ENCODE results near the gene TRIO.

TRIO gene

GRCh38 chr5:14286574-14287421 is 143.7 kb downstream of the TRIO start:
- no peak overlapping the region for H3K4me3 ChIP-seq (replicated peaks in 1 of 2; ENCODE audit: low read depth in 2 of 2, low read length in 2 of 2)
- no peak for DNase-seq (ENCODE audit: low read depth in 2 of 2)
- TF ChIP-seq CTCF (IDR thresholded peaks at IDR 0.05; ENCODE audit: low read depth, low read length): no peak

GRCh38 chr5:14292766-14293658 is 149.9 kb downstream of the TRIO start:
- TF ChIP-seq CTCF (IDR thresholded peaks at IDR 0.05; ENCODE audit: low read depth, low read length): no peak
- no peak overlapping the region for H3K4me3 ChIP-seq (replicated peaks in 1 of 2; ENCODE audit: low read depth in 2 of 2, low read length in 2 of 2)
- DNase-seq (ENCODE audit: low read depth in 2 of 2): no peak

DNA sequence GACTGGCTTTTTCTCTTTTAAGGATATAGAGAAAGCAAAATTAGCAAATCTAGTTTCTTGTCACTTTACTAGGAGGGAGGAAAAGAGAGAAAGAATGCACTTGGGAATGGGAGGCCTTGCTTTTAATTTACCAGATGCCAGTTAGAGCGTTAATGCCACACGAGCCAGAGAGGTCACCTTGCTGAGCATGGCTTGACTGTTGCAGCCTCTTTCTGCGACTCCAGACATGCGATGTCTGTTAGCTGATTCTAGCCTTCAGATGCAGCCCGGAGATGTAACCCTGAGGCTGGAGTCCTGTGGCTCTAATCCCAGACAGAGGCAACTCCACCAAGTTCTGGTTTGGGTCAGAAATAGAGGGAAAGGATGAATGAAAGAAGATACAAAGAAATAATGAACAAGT is 152.5 kb downstream of the TRIO start:
- H3K4me3 ChIP-seq (replicated peaks in 1 of 2; ENCODE audit: low read depth in 2 of 2, low read length in 2 of 2): no peak overlapping the region

GRCh38 chr5:14296533-14297331 is 153.6 kb downstream of the TRIO start:
- no peak for TF ChIP-seq CTCF (IDR thresholded peaks at IDR 0.05; ENCODE audit: low read depth, low read length)
- H3K4me3 ChIP-seq (replicated peaks in 1 of 2; ENCODE audit: low read depth in 2 of 2, low read length in 2 of 2): no peak overlapping the region
- no peak for DNase-seq (ENCODE audit: low read depth in 2 of 2)

More for the DNA sequence above, 152.5 kb downstream of the TRIO start:
- no peak for TF ChIP-seq CTCF (IDR thresholded peaks at IDR 0.05; ENCODE audit: low read depth, low read length)
- DNase-seq (ENCODE audit: low read depth in 2 of 2): no peak

DNA sequence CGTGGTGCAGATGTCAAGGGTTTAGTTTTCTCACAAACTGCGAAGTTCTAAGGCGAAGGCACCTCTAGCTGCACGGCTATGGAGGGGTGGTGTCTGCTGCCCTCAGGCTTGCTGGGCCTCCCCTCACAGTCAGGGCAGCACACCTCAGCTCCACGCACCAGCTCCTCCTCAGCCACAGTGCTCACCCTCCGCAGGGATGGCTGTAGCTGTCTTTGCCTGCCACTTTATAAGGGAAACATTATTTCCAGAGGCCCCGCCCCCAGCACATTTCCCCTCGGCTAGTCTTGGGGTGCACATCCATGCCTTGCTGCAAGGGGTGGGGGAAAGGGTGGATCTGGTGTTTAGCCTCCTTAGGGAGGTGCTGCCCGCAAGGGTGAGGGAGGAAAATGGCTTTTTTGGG is 154.6 kb downstream of the TRIO start:
- no peak for TF ChIP-seq CTCF (IDR thresholded peaks at IDR 0.05; ENCODE audit: low read depth, low read length)
- no peak for DNase-seq (ENCODE audit: low read depth in 2 of 2)
- no peak overlapping the region for H3K4me3 ChIP-seq (replicated peaks in 1 of 2; ENCODE audit: low read depth in 2 of 2, low read length in 2 of 2)

GRCh38 chr5:14298126-14298847 is 155.1 kb downstream of the TRIO start:
- DNase-seq (ENCODE audit: low read depth in 2 of 2): peak; percentile 43 to 62
- no peak overlapping the region for H3K4me3 ChIP-seq (replicated peaks in 1 of 2; ENCODE audit: low read depth in 2 of 2, low read length in 2 of 2)
- no peak for TF ChIP-seq CTCF (IDR thresholded peaks at IDR 0.05; ENCODE audit: low read depth, low read length)

Data from cardiac fibroblast (primary cell).